Measurements from ENCODE around the gene TOM1L1.

DNA sequence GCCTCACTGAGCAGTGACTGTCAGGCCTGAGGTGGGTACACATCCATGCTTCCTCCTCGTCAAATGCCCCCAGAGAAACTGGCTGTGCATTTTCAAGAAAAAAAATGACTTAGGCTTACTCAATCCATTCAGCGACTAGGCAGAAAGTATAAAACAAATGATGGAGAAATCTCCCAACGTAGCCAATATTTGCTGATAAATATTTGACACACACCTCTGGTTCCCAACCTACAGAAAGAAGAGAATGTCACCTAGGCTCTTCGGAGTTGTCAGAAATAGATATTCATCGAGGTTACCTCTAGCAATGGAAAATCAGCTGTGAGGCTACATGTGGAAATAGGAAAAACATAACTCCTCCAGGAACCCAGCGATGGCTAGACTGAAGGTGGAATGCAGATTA lies 12.4 kb upstream of the TOM1L1 start:
- TF ChIP-seq, protein P1, sequence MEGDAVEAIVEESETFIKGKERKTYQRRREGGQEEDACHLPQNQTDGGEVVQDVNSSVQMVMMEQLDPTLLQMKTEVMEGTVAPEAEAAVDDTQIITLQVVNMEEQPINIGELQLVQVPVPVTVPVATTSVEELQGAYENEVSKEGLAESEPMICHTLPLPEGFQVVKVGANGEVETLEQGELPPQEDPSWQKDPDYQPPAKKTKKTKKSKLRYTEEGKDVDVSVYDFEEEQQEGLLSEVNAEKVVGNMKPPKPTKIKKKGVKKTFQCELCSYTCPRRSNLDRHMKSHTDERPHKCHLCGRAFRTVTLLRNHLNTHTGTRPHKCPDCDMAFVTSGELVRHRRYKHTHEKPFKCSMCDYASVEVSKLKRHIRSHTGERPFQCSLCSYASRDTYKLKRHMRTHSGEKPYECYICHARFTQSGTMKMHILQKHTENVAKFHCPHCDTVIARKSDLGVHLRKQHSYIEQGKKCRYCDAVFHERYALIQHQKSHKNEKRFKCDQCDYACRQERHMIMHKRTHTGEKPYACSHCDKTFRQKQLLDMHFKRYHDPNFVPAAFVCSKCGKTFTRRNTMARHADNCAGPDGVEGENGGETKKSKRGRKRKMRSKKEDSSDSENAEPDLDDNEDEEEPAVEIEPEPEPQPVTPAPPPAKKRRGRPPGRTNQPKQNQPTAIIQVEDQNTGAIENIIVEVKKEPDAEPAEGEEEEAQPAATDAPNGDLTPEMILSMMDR (IDR thresholded peaks at IDR 0.05) = no peak
- no peak for TF ChIP-seq POLR2AphosphoS5 (IDR thresholded peaks at IDR 0.05)

Measured in sigmoid colon (tissue), 4 donors.